IMR-90 (cell line): ENCODE data around the gene RANBP3. TPM values are rescaled to one million over a fixed set of nuclear protein-coding genes. Genes with fewer than 3 reads are reported as not detected.
A peak's percentile ranks its signal among the peaks of the same experiment; 100 is the strongest.

Experiments used
- ATAC-seq: fragments of 200-7000 bp; cut with Tn5 transposase; 2 replicates; pipeline ENCODE4 v1.9.1; 2020; ENCODE audit warnings: low read depth, mild to moderate bottlenecking, moderate library complexity
- BruUV-seq: library from RNA; stranded (reverse); fragments of 400-500 nt; replicated peaks from 2 replicates; lab custom pipeline; 2021; lab: Mats Ljungman, UMichigan
- CTCF ChIA-PET: fragments of 300-600 bp; formaldehyde crosslinking; extraction: SDS; loops from one replicate; lab custom pipeline; 2021; ENCODE audit warnings: antibody characterized with exemption; lab: Yijun Ruan, JAX
- POLR2A ChIA-PET: fragments of 300-600 bp; sonication (Branson Sonifier 250); formaldehyde crosslinking; loops from one replicate; lab custom pipeline; 2022; ENCODE audit warnings: antibody characterized with exemption; ENCODE audit not compliant: unreplicated experiment; lab: Charles Lee
- DNase-seq: peaks from one replicate; pipeline ENCODE4 v3.0.0; 2013
- H2AFZ ChIP-seq: replicated peaks from 2 replicates; pipeline ENCODE3; 2013; ENCODE audit warnings: low read length, mild to moderate bottlenecking; ENCODE audit not compliant: poor library complexity
- H2AK5ac ChIP-seq: 2 replicates; pipeline ENCODE4 v1.6.1; 2013; ENCODE audit warnings: low read depth, low read length, inconsistent platforms
- H2AK9ac ChIP-seq: replicated peaks from 2 replicates; pipeline ENCODE3; 2013; ENCODE audit warnings: mild to moderate bottlenecking, low read depth, low read length, moderate library complexity; ENCODE audit not compliant: poor library complexity
- H2BK120ac ChIP-seq: 2 replicates; pipeline ENCODE4 v1.6.1; 2013; ENCODE audit warnings: low read depth, low read length, inconsistent platforms
- H2BK15ac ChIP-seq: 3 replicates; pipeline ENCODE4 v1.6.1; 2013; ENCODE audit warnings: low read depth, low read length, inconsistent platforms
- H2BK20ac ChIP-seq: 2 replicates; pipeline ENCODE4 v1.6.1; 2013; ENCODE audit warnings: low read depth, mild to moderate bottlenecking, inconsistent platforms, low read length, moderate library complexity
- H2BK5ac ChIP-seq: 2 replicates; pipeline ENCODE4 v1.6.1; 2013; ENCODE audit warnings: mild to moderate bottlenecking, low read depth, low read length, inconsistent platforms; ENCODE audit not compliant: poor library complexity, severe bottlenecking
- H3K14ac ChIP-seq: replicated peaks from 2 replicates; pipeline ENCODE4 v1.6.1; 2013; ENCODE audit warnings: low read depth, low read length, inconsistent platforms
- H3K18ac ChIP-seq: 2 replicates; pipeline ENCODE4 v1.6.1; 2013; ENCODE audit warnings: low read depth, low read length, control low read depth
- H3K23ac ChIP-seq: 2 replicates; pipeline ENCODE4 v1.6.1; 2013; ENCODE audit warnings: low read depth, low read length, inconsistent platforms
- H3K27ac ChIP-seq: 2 replicates; pipeline ENCODE4 v1.5.1; 2013; ENCODE audit warnings: mild to moderate bottlenecking, control low read depth, low read length; ENCODE audit not compliant: insufficient read depth
- H3K27me3 ChIP-seq: 2 replicates; pipeline ENCODE4 v1.6.1; 2013; ENCODE audit warnings: low read length; ENCODE audit not compliant: control insufficient read depth, insufficient read depth
- H3K36me3 ChIP-seq: 2 replicates; pipeline ENCODE4 v1.6.1; 2013; ENCODE audit warnings: low read length, mixed read lengths; ENCODE audit not compliant: control insufficient read depth, insufficient read depth
- H3K4ac ChIP-seq: 2 replicates; pipeline ENCODE4 v1.6.1; 2013; ENCODE audit warnings: low read depth, low read length, inconsistent platforms
- H3K4me1 ChIP-seq: 2 replicates; pipeline ENCODE4 v1.6.1; 2013; ENCODE audit warnings: low read length, mixed read lengths; ENCODE audit not compliant: control insufficient read depth, insufficient read depth
- H3K4me2 ChIP-seq: 2 replicates; pipeline ENCODE4 v1.6.1; 2013; ENCODE audit warnings: low read depth, mild to moderate bottlenecking, control low read depth, low read length, moderate library complexity
- H3K4me3 ChIP-seq: 2 replicates; pipeline ENCODE4 v1.5.1; 2013; ENCODE audit warnings: low read depth, mild to moderate bottlenecking, control low read depth, low read length, moderate library complexity; ENCODE audit not compliant: insufficient read depth
- H3K56ac ChIP-seq: 2 replicates; pipeline ENCODE4 v1.6.1; 2013; ENCODE audit warnings: low read length, inconsistent platforms; ENCODE audit not compliant: insufficient read depth; ENCODE audit errors: extremely low read depth
- H3K79me1 ChIP-seq, 2 experiments: 2 replicates each; pipeline ENCODE4 v1.6.1; 2013; ENCODE audit warnings: low read length in 2 of 2, inconsistent platforms in 1 of 2, low read depth in 1 of 2
- H3K9ac ChIP-seq: 2 replicates; pipeline ENCODE4 v1.6.1; 2013; ENCODE audit warnings: low read depth, low read length, control low read depth
- H3K9me1 ChIP-seq: 2 replicates; pipeline ENCODE4 v1.6.1; 2013; ENCODE audit warnings: low read length, inconsistent platforms; ENCODE audit not compliant: insufficient read depth
- H3K9me3 ChIP-seq: 2 replicates; pipeline ENCODE4 v1.6.1; 2013; ENCODE audit warnings: low read length; ENCODE audit not compliant: control insufficient read depth, insufficient read depth
- H4K20me1 ChIP-seq: 2 replicates; pipeline ENCODE4 v1.6.1; 2013; ENCODE audit warnings: low read length, inconsistent platforms; ENCODE audit not compliant: insufficient read depth
- H4K5ac ChIP-seq: 2 replicates; pipeline ENCODE4 v1.6.1; 2013; ENCODE audit warnings: mild to moderate bottlenecking, low read depth, low read length, control low read depth
- H4K8ac ChIP-seq, 2 experiments: 2 replicates each; pipeline ENCODE4 v1.6.1; 2013; ENCODE audit warnings: low read depth in 2 of 2, low read length in 2 of 2, control low read depth in 1 of 2, inconsistent platforms in 1 of 2
- H4K91ac ChIP-seq: 2 replicates; pipeline ENCODE4 v1.6.1; 2013; ENCODE audit warnings: low read depth, low read length, inconsistent platforms; ENCODE audit not compliant: insufficient read depth
- BHLHE40 ChIP-seq: fragments of 150-350 bp; IDR thresholded peaks from 2 replicates; pipeline ENCODE4 v1.6.1; 2016; ENCODE audit warnings: mild to moderate bottlenecking, low read depth, low read length
- CHD1 ChIP-seq: IDR thresholded peaks from 2 replicates; pipeline ENCODE4 v1.6.1; 2012; ENCODE audit warnings: low read depth, low read length, improper control_type of control experiment
- FOS ChIP-seq: fragments of 150-350 bp; IDR thresholded peaks from 2 replicates; pipeline ENCODE4 v1.6.1; 2016; ENCODE audit warnings: low read depth, low read length
- MXI1 ChIP-seq: IDR thresholded peaks from 2 replicates; pipeline ENCODE4 v1.6.1; 2012; ENCODE audit warnings: low read depth, mild to moderate bottlenecking, low read length, moderate library complexity, borderline replicate concordance
- RCOR1 ChIP-seq: IDR thresholded peaks from 2 replicates; pipeline ENCODE4 v1.6.1; 2012; ENCODE audit warnings: mild to moderate bottlenecking, low read length, improper control_type of control experiment; ENCODE audit not compliant: insufficient replicate concordance
- RFX5 ChIP-seq: IDR thresholded peaks from 2 replicates; pipeline ENCODE4 v1.8.0; 2012; ENCODE audit warnings: low read depth, mild to moderate bottlenecking, low read length, moderate library complexity
- SMC3 ChIP-seq: fragments of 150-350 bp; IDR thresholded peaks from 2 replicates; pipeline ENCODE4 v1.6.1; 2016; ENCODE audit warnings: low read depth, mild to moderate bottlenecking, antibody characterized with exemption, low read length, moderate library complexity
- WGBS, 2 experiments: methylation state at CpG; one replicate each; pipeline versions ENCODE4 v1.1.5 to v1.1.7; 2013; ENCODE audit warnings: missing lambda C conversion rate in 2 of 2; ENCODE audit not compliant: insufficient read length in 1 of 2; ENCODE audit errors: extremely low coverage in 2 of 2; 5-methylcytosine and 5-hydroxymethylcytosine counted together
- dilution Hi-C: fragments of 300-500 bp; cut with HindIII; formaldehyde crosslinking; loops from one replicate; pipeline ENCODE4 v1.14.3; 2018; ENCODE audit warnings: low sequenced_read_pairs; ENCODE audit not compliant: unreplicated experiment
- in situ Hi-C: fragments of 300-500 bp; cut with MboI; formaldehyde crosslinking; loops from 3 replicates; pipeline ENCODE4 v1.14.3; 2019; ENCODE audit warnings: low sequenced_read_pairs, inconsistent platforms, mixed read lengths
- intact Hi-C: fragments of 100-400 bp; cut with micrococcal nuclease; formaldehyde crosslinking; loops from 2 replicates; pipeline ENCODE4 v1.10.0; 2022
- polyA plus RNA-seq, 3 experiments: library from polyadenylated mRNA; depleted of rRNA; stranded (reverse); fragments of >200 nt; gene quantifications; 2 replicates each; pipeline ENCODE4 v1.2.3, GENCODE V29; 2012; ENCODE audit warnings: low replicate concordance in 1 of 3
- total RNA-seq: library from RNA; depleted of rRNA; stranded (reverse); fragments of >200 nt; gene quantifications from 2 replicates; pipeline ENCODE4 v1.2.3, GENCODE V29; 2012
- TF ChIP-seq, protein P1 (sequence below): conservative IDR thresholded peaks from 2 replicates; pipeline ENCODE4 v1.5.1; 2012; ENCODE audit warnings: mild to moderate bottlenecking, low read depth, low read length, improper control_type of control experiment

RANBP3 gene
- total and polyA plus RNA-seq, 2 of the 4 experiments (the other 2 are of a cell fraction) = 42.5 to 111 TPM

DNA sequence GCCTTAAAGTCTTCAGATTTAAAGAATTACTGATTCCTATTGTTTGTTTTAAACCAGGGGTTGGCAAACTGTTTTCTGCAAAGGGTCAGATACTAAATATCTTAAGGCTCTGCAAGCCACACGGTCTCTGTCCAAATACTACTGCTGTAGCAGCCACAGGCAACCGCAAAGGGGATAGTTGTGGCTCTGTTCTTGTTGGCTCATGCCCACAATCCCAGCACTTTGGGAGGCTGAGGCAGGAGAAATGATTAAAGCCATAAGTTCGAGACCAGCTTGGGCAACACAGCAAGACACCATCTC, 22.4 kb downstream of the RANBP3 start:
- Histone ChIP-seq H3K4me2 (no peak overlapping the region), H3K9me1 (peaks cover 55% of the 10 kb centered on the region), H3K18ac (no peak overlapping the region), H2BK15ac (no peak overlapping the region), H4K20me1 (peaks cover 92% of the 10 kb centered on the region), H3K4ac (0 out of 2 replicates have a peak overlapping the region, but pooled peaks have one; percentile 17), H4K8ac (no peak overlapping the region), H4K91ac (no peak overlapping the region), H3K27ac (peak overlapping the region; percentile 50; the same call in 1 of the 2 replicates), H2AFZ (no peak overlapping the region), H3K36me3 (no peaks in the 10 kb centered on the region; the same call in none of the 2 replicates), H3K4me3 (no peak overlapping the region), H3K79me1 (peaks cover 34 to 100% of the 10 kb centered on the region in 2 experiments; a peak in 3 of 4 replicates), H3K23ac (no peak overlapping the region), H3K14ac (no peak overlapping the region), H4K5ac (no peak overlapping the region), H2BK120ac (no peak overlapping the region), H2BK5ac (peak overlapping the region; percentile 5), H3K27me3 (no peaks in the 10 kb centered on the region), H3K56ac (no peak overlapping the region), H2AK5ac (peak overlapping the region; percentile 35; the same call in 1 of the 2 replicates), H2BK20ac (no peak overlapping the region), H3K9me3 (no peaks in the 10 kb centered on the region), H3K9ac (no peak overlapping the region), H2AK9ac (no peak overlapping the region), H3K4me1 (peaks cover 56% of the 10 kb centered on the region)
- in situ Hi-C loops = no loop called here
- intact Hi-C loops = no loop called here
- dilution Hi-C loops = no loop called here
- ChIA-PET POLR2A (no interaction called here), CTCF (interaction anchor here (2.6 kb wide), 1 partner anchor 151 kb away, joined by 9 read pairs; the partner anchor contains the start of gene NRTN)
- peak; percentile 47 for DNase-seq
- no CpG with 5 or more reads among the region's 3 CpGs for WGBS, 2 experiments
- ATAC-seq = peak; percentile 31
- BruUV-seq = no TSS peak
- TF ChIP-seq SMC3 (no peak), MXI1 (no peak), RFX5 (no peak), FOS (no peak), BHLHE40 (no peak), RCOR1 (no peak), CHD1 (no peak)
- TF ChIP-seq, protein P1, sequence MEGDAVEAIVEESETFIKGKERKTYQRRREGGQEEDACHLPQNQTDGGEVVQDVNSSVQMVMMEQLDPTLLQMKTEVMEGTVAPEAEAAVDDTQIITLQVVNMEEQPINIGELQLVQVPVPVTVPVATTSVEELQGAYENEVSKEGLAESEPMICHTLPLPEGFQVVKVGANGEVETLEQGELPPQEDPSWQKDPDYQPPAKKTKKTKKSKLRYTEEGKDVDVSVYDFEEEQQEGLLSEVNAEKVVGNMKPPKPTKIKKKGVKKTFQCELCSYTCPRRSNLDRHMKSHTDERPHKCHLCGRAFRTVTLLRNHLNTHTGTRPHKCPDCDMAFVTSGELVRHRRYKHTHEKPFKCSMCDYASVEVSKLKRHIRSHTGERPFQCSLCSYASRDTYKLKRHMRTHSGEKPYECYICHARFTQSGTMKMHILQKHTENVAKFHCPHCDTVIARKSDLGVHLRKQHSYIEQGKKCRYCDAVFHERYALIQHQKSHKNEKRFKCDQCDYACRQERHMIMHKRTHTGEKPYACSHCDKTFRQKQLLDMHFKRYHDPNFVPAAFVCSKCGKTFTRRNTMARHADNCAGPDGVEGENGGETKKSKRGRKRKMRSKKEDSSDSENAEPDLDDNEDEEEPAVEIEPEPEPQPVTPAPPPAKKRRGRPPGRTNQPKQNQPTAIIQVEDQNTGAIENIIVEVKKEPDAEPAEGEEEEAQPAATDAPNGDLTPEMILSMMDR = no peak
